ENCODE data around the gene MYH6.
"Not testable (repeated sequence)": the region's sequence is repeated elsewhere in the genome, so short reads cannot be mapped to it uniquely, and the experiment has no call there.

The MYH6 gene

GRCh38 chr14:23402296-23403138, 5.6 kb downstream of the MYH6 start:
- no peak for TF ChIP-seq POLR2A (IDR thresholded peaks at IDR 0.05; ENCODE audit: low read depth, low read length)
- DNase-seq (ENCODE audit: insufficient read length, low spot score) (no peak), FAIRE-seq (no peak)

- FAIRE-seq (no peak), DNase-seq (ENCODE audit: insufficient read length, low spot score) (no peak)
Measured at GRCh38 chr14:23401291-23401690, 6.8 kb downstream of the MYH6 start.

GRCh38 chr14:23400496-23401149, 7.5 kb downstream of the MYH6 start:
- FAIRE-seq; DNase-seq (ENCODE audit: insufficient read length, low spot score): not testable (repeated sequence)

More at GRCh38 chr14:23401291-23401690, 6.8 kb downstream of the MYH6 start:
- no peak for TF ChIP-seq POLR2A (IDR thresholded peaks at IDR 0.05; ENCODE audit: low read depth, low read length)

GRCh38 chr14:23399591-23399990, 8.5 kb downstream of the MYH6 start:
- DNase-seq (ENCODE audit: insufficient read length, low spot score), result no peak
- no peak for FAIRE-seq
- no peak for TF ChIP-seq POLR2A (IDR thresholded peaks at IDR 0.05; ENCODE audit: low read depth, low read length)

GRCh38 chr14:23399136-23399535, 8.9 kb downstream of the MYH6 start:
- DNase-seq (ENCODE audit: insufficient read length, low spot score) (no peak), FAIRE-seq (no peak)
- TF ChIP-seq POLR2A (IDR thresholded peaks at IDR 0.05; ENCODE audit: low read depth, low read length), result no peak

GRCh38 chr14:23398348-23398747, 9.7 kb downstream of the MYH6 start:
- no peak for TF ChIP-seq POLR2A (IDR thresholded peaks at IDR 0.05; ENCODE audit: low read depth, low read length)
- DNase-seq (ENCODE audit: insufficient read length, low spot score), result no peak
- FAIRE-seq, result no peak

- TF ChIP-seq POLR2A (IDR thresholded peaks at IDR 0.05; ENCODE audit: low read depth, low read length), result no peak
Measured at GRCh38 chr14:23396781-23397407, 11.2 kb downstream of the MYH6 start.

GRCh38 chr14:23396126-23396525, 11.9 kb downstream of the MYH6 start:
- FAIRE-seq, result no peak
- DNase-seq (ENCODE audit: insufficient read length, low spot score), result no peak
- TF ChIP-seq POLR2A (IDR thresholded peaks at IDR 0.05; ENCODE audit: low read depth, low read length), result no peak

More at GRCh38 chr14:23396781-23397407, 11.2 kb downstream of the MYH6 start:
- no peak for DNase-seq (ENCODE audit: insufficient read length, low spot score)
- no peak for FAIRE-seq

- FAIRE-seq (no peak), DNase-seq (ENCODE audit: insufficient read length, low spot score) (no peak)
- no peak for TF ChIP-seq POLR2A (IDR thresholded peaks at IDR 0.05; ENCODE audit: low read depth, low read length)
Measured at GRCh38 chr14:23392613-23393012, 15.5 kb downstream of the MYH6 start.

- not testable (repeated sequence) for FAIRE-seq; DNase-seq (ENCODE audit: insufficient read length, low spot score)
Measured at GRCh38 chr14:23389871-23390270, 18.2 kb downstream of the MYH6 start.

GRCh38 chr14:23389396-23389795, 18.7 kb downstream of the MYH6 start:
- FAIRE-seq, result no peak
- no peak for DNase-seq (ENCODE audit: insufficient read length, low spot score)
- TF ChIP-seq POLR2A (IDR thresholded peaks at IDR 0.05; ENCODE audit: low read depth, low read length), result no peak

GRCh38 chr14:23388996-23389395, 19.1 kb downstream of the MYH6 start:
- TF ChIP-seq POLR2A (IDR thresholded peaks at IDR 0.05; ENCODE audit: low read depth, low read length), result no peak
- DNase-seq (ENCODE audit: insufficient read length, low spot score), result no peak
- FAIRE-seq, result no peak

GRCh38 chr14:23387916-23388882, 19.9 kb downstream of the MYH6 start:
- FAIRE-seq, result no peak
- no peak for TF ChIP-seq POLR2A (IDR thresholded peaks at IDR 0.05; ENCODE audit: low read depth, low read length)
- DNase-seq (ENCODE audit: insufficient read length, low spot score), result no peak

Data from H54 (cell line).